A549 (cell line): ENCODE data around the gene PTGFRN. TPM values are rescaled to one million over a fixed set of nuclear protein-coding genes. Genes with fewer than 3 reads are reported as not detected.

Experiments used
- ATAC-seq, 2 experiments: fragments of 200-7000 bp in 1 of 2; fragments of >200 bp in 1 of 2; cut with Nextera tagmentation in 1 of 2; cut with Tn5 transposase in 1 of 2; 3 replicates each; pipeline versions ENCODE4 v1.8.0 to v1.9.1; 2018 to 2020; ENCODE audit warnings: mild to moderate bottlenecking in 1 of 2, moderate library complexity in 1 of 2
- CTCF ChIA-PET: fragments of 300-600 bp; sonication (Branson Sonifier 250); formaldehyde crosslinking; extraction: SDS; loops from one replicate; lab custom pipeline; 2021; ENCODE audit warnings: antibody characterized with exemption, inconsistent platforms; lab: Yijun Ruan, JAX
- POLR2A ChIA-PET: fragments of 350-600 bp; formaldehyde crosslinking; extraction: SDS; loops from one replicate; lab custom pipeline; 2021; ENCODE audit warnings: antibody characterized with exemption, inconsistent platforms; lab: Yijun Ruan, JAX
- DNase-seq, 2 experiments: peaks; one replicate each; pipeline versions ENCODE4 v3.0.0 to v3.0.0-alpha.2; 2011 to 2016; ENCODE audit warnings: low read depth in 1 of 2, low spot score in 1 of 2
- FAIRE-seq: peaks from 2 replicates; lab custom pipeline; 2011; peaks lifted over from hg19 to GRCh38; lab: Jason Lieb, UNC
- H3K27ac ChIP-seq, 2 experiments: fragments of >200 bp; sonication (Bioruptor Twin); formaldehyde crosslinking; 3 replicates each; pipeline ENCODE4 v1.5.1; 2016 to 2017
- H3K4me1 ChIP-seq: fragments of >200 bp; sonication (Bioruptor Twin); formaldehyde crosslinking; 3 replicates; pipeline ENCODE4 v1.6.1; 2016
- H3K4me2 ChIP-seq: fragments of >200 bp; sonication (Bioruptor Twin); formaldehyde crosslinking; 3 replicates; pipeline ENCODE4 v1.6.1; 2016
- H3K4me3 ChIP-seq: fragments of >200 bp; sonication (Bioruptor Twin); formaldehyde crosslinking; 3 replicates; pipeline ENCODE4 v1.5.1; 2016
- H3K9me3 ChIP-seq: fragments of >200 bp; sonication (Bioruptor Twin); formaldehyde crosslinking; 3 replicates; pipeline ENCODE4 v1.6.1; 2016
- BHLHE40 ChIP-seq: IDR thresholded peaks from 2 replicates; pipeline ENCODE4 v1.6.1; 2012; ENCODE audit warnings: low read depth, low read length, inconsistent platforms
- CEBPB ChIP-seq, 2 experiments: fragments of >200 bp in 1 of 2; sonication (Bioruptor Twin) in 1 of 2; formaldehyde crosslinking in 1 of 2; IDR thresholded peaks; 2 replicates each; pipeline ENCODE4 v1.6.1; 2012 to 2016
- CHD2 ChIP-seq: fragments of 150-350 bp; IDR thresholded peaks from 2 replicates; pipeline ENCODE4 v1.6.1; 2014; ENCODE audit warnings: low read length; ENCODE audit not compliant: partially characterized antibody
- CHD4 ChIP-seq: fragments of 200-600 bp; sonication (generic); IDR thresholded peaks from 2 replicates; pipeline ENCODE4 v1.6.1; 2016; ENCODE audit warnings: antibody characterized with exemption, mild to moderate bottlenecking, borderline replicate concordance
- EHF ChIP-seq: fragments of 250-450 bp; sonication (Bioruptor Pico); IDR thresholded peaks from 2 replicates; pipeline ENCODE4 v1.5.0; 2020; ENCODE audit warnings: mild to moderate bottlenecking
- EHMT2 ChIP-seq: fragments of 200-600 bp; sonication (generic); IDR thresholded peaks from 2 replicates; pipeline ENCODE4 v1.6.1; 2016; ENCODE audit warnings: antibody characterized with exemption, low read depth, mild to moderate bottlenecking, moderate library complexity
- EP300 ChIP-seq, 2 experiments: fragments of >200 bp; sonication (Bioruptor Twin); formaldehyde crosslinking; IDR thresholded peaks; 2 replicates in 1 of 2; 3 replicates in 1 of 2; pipeline ENCODE4 v1.6.1; 2016 to 2017
- ESRRA ChIP-seq: fragments of 150-350 bp; IDR thresholded peaks from 2 replicates; pipeline ENCODE4 v1.6.1; 2014; ENCODE audit warnings: mild to moderate bottlenecking, low read length, borderline replicate concordance
- FOSL2 ChIP-seq, 2 experiments: fragments of 450-650 bp in 1 of 2; fragments of >200 bp in 1 of 2; sonication (Bioruptor Twin) in 1 of 2; formaldehyde crosslinking; IDR thresholded peaks; 2 replicates each; pipeline versions ENCODE4 v1.5.0 to v1.6.1; 2016 to 2020; ENCODE audit warnings: mild to moderate bottlenecking in 1 of 2, moderate library complexity in 1 of 2
- FOXS1 ChIP-seq: fragments of 250-450 bp; sonication (Bioruptor Pico); IDR thresholded peaks from 2 replicates; pipeline ENCODE4 v1.5.0; 2020; ENCODE audit warnings: mild to moderate bottlenecking, moderate library complexity
- GATA3 ChIP-seq: IDR thresholded peaks from 2 replicates; pipeline ENCODE4 v1.6.1; 2012; ENCODE audit warnings: borderline replicate concordance
- HDAC2 ChIP-seq: fragments of 200-600 bp; sonication (generic); IDR thresholded peaks from 2 replicates; pipeline ENCODE4 v1.6.1; 2016
- HOXB13 ChIP-seq: fragments of 250-450 bp; sonication (Bioruptor Pico); IDR thresholded peaks from 2 replicates; pipeline ENCODE4 v1.5.0; 2020; ENCODE audit warnings: low read depth, mild to moderate bottlenecking, moderate library complexity
- JUN ChIP-seq, 2 experiments: fragments of >200 bp; sonication (Bioruptor Twin); formaldehyde crosslinking; IDR thresholded peaks; 2 replicates in 1 of 2; 3 replicates in 1 of 2; pipeline ENCODE4 v1.6.1; 2016 to 2017
- JUNB ChIP-seq: fragments of >200 bp; sonication (Bioruptor Twin); formaldehyde crosslinking; IDR thresholded peaks from 2 replicates; pipeline ENCODE4 v1.6.1; 2016
- MAFK ChIP-seq: fragments of 450-650 bp; IDR thresholded peaks from 2 replicates; pipeline ENCODE4 v1.6.1; 2014; ENCODE audit not compliant: partially characterized antibody
- MYC ChIP-seq: IDR thresholded peaks from 2 replicates; pipeline ENCODE4 v1.6.1; 2012; ENCODE audit warnings: mild to moderate bottlenecking, inconsistent platforms, low read length, improper control_type of control experiment, borderline replicate concordance
- NFE2L2 ChIP-seq: fragments of 150-350 bp; conservative IDR thresholded peaks from 2 replicates; pipeline ENCODE4 v1.6.1; 2014; ENCODE audit warnings: low read length
- NR3C1 ChIP-seq: fragments of >200 bp; sonication (Bioruptor Twin); formaldehyde crosslinking; IDR thresholded peaks from 3 replicates; pipeline ENCODE4 v1.6.1; 2017
- PHF8 ChIP-seq: fragments of 200-600 bp; sonication (generic); IDR thresholded peaks from 2 replicates; pipeline ENCODE4 v1.6.1; 2016; ENCODE audit warnings: low read depth, mild to moderate bottlenecking, antibody characterized with exemption, moderate library complexity, borderline replicate concordance
- POLR2AphosphoS2 ChIP-seq: conservative IDR thresholded peaks from 2 replicates; pipeline ENCODE4 v1.6.1; 2012; ENCODE audit warnings: low read length, improper control_type of control experiment, inconsistent platforms
- RCOR1 ChIP-seq: fragments of 150-350 bp; IDR thresholded peaks from 2 replicates; pipeline ENCODE4 v1.6.1; 2014; ENCODE audit warnings: antibody characterized with exemption, low read length, low read depth
- RFX5 ChIP-seq: fragments of 450-650 bp; IDR thresholded peaks from 2 replicates; pipeline ENCODE4 v1.7.1; 2014; ENCODE audit warnings: antibody characterized with exemption, mild to moderate bottlenecking, moderate library complexity
- RNF2 ChIP-seq: fragments of 200-600 bp; sonication (generic); IDR thresholded peaks from 2 replicates; pipeline ENCODE4 v1.6.1; 2016; ENCODE audit warnings: low read depth, mild to moderate bottlenecking, antibody characterized with exemption, moderate library complexity, borderline replicate concordance
- SREBF2 ChIP-seq: fragments of 450-650 bp; IDR thresholded peaks from 2 replicates; pipeline ENCODE4 v1.6.1; 2014; ENCODE audit warnings: mild to moderate bottlenecking, moderate library complexity
- TFCP2L1 ChIP-seq: fragments of 250-450 bp; sonication (Bioruptor Pico); IDR thresholded peaks from 2 replicates; pipeline ENCODE4 v1.5.0; 2021; ENCODE audit warnings: mild to moderate bottlenecking
- ZNF302 ChIP-seq: fragments of 250-450 bp; sonication (Bioruptor Pico); IDR thresholded peaks from 2 replicates; pipeline ENCODE4 v1.9.0; 2021; ENCODE audit warnings: inconsistent platforms, mild to moderate bottlenecking, moderate library complexity
- ZSCAN20 ChIP-seq: fragments of 250-450 bp; sonication (Bioruptor Pico); IDR thresholded peaks from 2 replicates; pipeline ENCODE4 v1.8.0; 2022; ENCODE audit warnings: mild to moderate bottlenecking, moderate library complexity
- WGBS: methylation state at CpG from one replicate; pipeline ENCODE4 v1.1.6; 2017; ENCODE audit errors: missing lambda C conversion rate; 5-methylcytosine and 5-hydroxymethylcytosine counted together
- polyA plus RNA-seq, 4 experiments: library from polyadenylated mRNA; depleted of rRNA in 3 of 4; stranded (reverse); fragments of >200 nt; fragmentation: RNase III in 1 of 4; extraction: RNeasy Plus Mini Kit Qiagen cat#74134 plus additional on column Dnase treatment in 1 of 4; gene quantifications; 2 replicates in 3 of 4; 3 replicates in 1 of 4; pipeline ENCODE4 v1.2.3, GENCODE V29; 2011 to 2017
- TF ChIP-seq, protein P1 (sequence below): fragments of 250-450 bp; sonication (Bioruptor Pico); IDR thresholded peaks from 2 replicates; pipeline ENCODE4 v1.5.0; 2020; ENCODE audit warnings: low read depth, mild to moderate bottlenecking, moderate library complexity
- TF ChIP-seq, protein P2 (sequence below): IDR thresholded peaks from 2 replicates; pipeline ENCODE4 v1.6.1; 2012; ENCODE audit warnings: low read depth, borderline replicate concordance
- TF ChIP-seq, protein P3 (sequence below): IDR thresholded peaks from 2 replicates; pipeline ENCODE4 v1.6.1; 2012
- TF ChIP-seq, protein P4 (sequence below): fragments of >200 bp; sonication (Bioruptor Twin); formaldehyde crosslinking; IDR thresholded peaks from 3 replicates; pipeline ENCODE4 v1.6.1; 2016
- TF ChIP-seq, protein P5 (sequence below): fragments of >200 bp; sonication (Bioruptor Twin); formaldehyde crosslinking; IDR thresholded peaks from 3 replicates; pipeline ENCODE4 v1.5.1; 2016

Gene PTGFRN
- polyA plus RNA-seq, 2 of the 4 experiments (the other 2 are of a cell fraction), result 17.4 to 39.0 TPM

DNA sequence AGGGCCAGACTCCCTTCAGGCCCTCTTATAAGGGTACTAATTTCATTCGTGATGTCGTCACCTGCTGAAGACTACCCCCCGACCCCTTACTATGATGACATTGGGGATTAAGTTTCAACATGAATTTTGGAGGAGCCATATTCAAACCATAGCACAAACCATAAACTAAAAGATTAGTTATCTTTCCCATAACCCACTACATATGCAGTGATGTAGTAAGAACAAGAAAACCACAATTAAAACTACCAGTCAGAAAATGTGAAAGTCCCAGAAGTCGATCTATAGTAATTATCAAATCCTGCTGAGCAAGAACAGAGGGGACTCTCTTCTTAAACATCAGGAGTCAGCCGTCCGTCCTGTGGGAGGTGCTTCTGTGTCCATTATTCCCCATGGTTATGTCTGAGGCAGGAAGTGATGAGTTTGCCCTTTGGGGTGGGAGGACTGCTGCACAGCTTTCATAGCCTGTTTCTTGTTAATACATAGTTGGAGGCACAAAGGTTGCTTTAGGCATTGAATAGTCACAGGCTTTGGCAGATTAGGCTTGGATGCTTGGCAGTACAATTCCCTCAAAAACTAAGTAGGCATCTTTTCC lies 35.9 kb upstream of the PTGFRN start:
- no peak for FAIRE-seq
- POLR2A ChIA-PET, result no interaction called here
- peaks cover 9% of the 10 kb centered on the region for H3K4me1 ChIP-seq
- H3K4me3 ChIP-seq, result no peak overlapping the region
- CTCF ChIA-PET, result no interaction called here
- no peaks in the 10 kb centered on the region for H3K9me3 ChIP-seq
- no peak for DNase-seq
- no peak overlapping the region for H3K27ac ChIP-seq
- TF ChIP-seq, protein P1, sequence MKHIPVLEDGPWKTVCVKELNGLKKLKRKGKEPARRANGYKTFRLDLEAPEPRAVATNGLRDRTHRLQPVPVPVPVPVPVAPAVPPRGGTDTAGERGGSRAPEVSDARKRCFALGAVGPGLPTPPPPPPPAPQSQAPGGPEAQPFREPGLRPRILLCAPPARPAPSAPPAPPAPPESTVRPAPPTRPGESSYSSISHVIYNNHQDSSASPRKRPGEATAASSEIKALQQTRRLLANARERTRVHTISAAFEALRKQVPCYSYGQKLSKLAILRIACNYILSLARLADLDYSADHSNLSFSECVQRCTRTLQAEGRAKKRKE, result no peak
- TF ChIP-seq HDAC2 (no peak), GATA3 (no peak), EP300 (IDR thresholded peaks at IDR 0.05) (no peak), EHF (no peak), CHD4 (no peak), CEBPB (IDR thresholded peaks at IDR 0.05) (no peak), POLR2AphosphoS2 (no peak), HOXB13 (CRISPR knock-in tag) (no peak), RCOR1 (no peak), FOXS1 (CRISPR knock-in tag) (no peak), MAFK (no peak), CHD2 (no peak), EHMT2 (no peak), ESRRA (no peak), TFCP2L1 (CRISPR knock-in tag) (no peak), RFX5 (no peak)
- TF ChIP-seq, protein P2, sequence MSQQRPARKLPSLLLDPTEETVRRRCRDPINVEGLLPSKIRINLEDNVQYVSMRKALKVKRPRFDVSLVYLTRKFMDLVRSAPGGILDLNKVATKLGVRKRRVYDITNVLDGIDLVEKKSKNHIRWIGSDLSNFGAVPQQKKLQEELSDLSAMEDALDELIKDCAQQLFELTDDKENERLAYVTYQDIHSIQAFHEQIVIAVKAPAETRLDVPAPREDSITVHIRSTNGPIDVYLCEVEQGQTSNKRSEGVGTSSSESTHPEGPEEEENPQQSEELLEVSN, result no peak
- TF ChIP-seq, protein P3, sequence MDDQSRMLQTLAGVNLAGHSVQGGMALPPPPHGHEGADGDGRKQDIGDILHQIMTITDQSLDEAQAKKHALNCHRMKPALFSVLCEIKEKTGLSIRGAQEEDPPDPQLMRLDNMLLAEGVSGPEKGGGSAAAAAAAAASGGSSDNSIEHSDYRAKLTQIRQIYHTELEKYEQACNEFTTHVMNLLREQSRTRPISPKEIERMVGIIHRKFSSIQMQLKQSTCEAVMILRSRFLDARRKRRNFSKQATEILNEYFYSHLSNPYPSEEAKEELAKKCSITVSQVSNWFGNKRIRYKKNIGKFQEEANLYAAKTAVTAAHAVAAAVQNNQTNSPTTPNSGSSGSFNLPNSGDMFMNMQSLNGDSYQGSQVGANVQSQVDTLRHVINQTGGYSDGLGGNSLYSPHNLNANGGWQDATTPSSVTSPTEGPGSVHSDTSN, result no peak
- TF ChIP-seq, protein P4, sequence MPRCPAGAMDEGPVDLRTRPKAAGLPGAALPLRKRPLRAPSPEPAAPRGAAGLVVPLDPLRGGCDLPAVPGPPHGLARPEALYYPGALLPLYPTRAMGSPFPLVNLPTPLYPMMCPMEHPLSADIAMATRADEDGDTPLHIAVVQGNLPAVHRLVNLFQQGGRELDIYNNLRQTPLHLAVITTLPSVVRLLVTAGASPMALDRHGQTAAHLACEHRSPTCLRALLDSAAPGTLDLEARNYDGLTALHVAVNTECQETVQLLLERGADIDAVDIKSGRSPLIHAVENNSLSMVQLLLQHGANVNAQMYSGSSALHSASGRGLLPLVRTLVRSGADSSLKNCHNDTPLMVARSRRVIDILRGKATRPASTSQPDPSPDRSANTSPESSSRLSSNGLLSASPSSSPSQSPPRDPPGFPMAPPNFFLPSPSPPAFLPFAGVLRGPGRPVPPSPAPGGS, result no peak
- 55% methylated on average over 6 of the region's 6 CpGs for WGBS
- no peak for ATAC-seq
- H3K4me2 ChIP-seq, result no peak overlapping the region

DNA sequence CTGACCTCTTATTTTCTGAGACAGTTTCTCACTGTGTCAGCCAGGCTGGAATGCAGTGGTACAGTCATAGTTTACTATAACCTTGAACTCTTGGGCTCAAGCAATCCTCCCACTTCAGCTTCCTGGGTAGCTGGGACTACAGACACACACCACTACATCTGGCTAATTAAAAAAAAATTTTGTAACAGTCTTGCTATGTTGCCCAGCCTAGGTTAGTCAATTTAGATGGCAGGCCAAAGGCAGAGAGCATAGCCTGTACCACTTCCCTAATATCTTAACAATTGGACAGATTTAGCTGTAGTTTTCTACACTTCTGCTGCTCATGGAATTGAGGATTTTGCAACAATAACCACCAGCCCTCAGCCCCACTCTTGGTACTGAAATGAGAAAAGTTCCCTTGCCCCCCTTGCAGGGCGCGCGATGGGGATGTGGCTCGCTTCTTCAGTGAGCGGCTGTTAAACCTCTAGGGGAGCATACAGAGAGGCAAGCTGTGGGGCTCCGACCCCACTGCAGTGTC lies 34.9 kb upstream of the PTGFRN start:
- ATAC-seq (no peak), FAIRE-seq (no peak), DNase-seq (no peak)
- ChIA-PET CTCF (interaction anchor here (1.0 kb wide), 1 partner anchor 21 kb away, joined by 4 read pairs; no protein-coding TSS in a partner anchor), POLR2A (no interaction called here)
- Histone ChIP-seq H3K4me3 (no peak overlapping the region), H3K27ac (no peak overlapping the region), H3K4me2 (no peak overlapping the region), H3K9me3 (no peaks in the 10 kb centered on the region), H3K4me1 (peaks cover 14% of the 10 kb centered on the region)
- TF ChIP-seq GATA3 (no peak), FOSL2 (IDR thresholded peaks at IDR 0.05) (no peak), FOSL2 (CRISPR knock-in tag; IDR thresholded peaks at IDR 0.05) (no peak), EP300 (IDR thresholded peaks at IDR 0.05) (no peak), POLR2AphosphoS2 (no peak), BHLHE40 (no peak), CHD4 (no peak), FOXS1 (CRISPR knock-in tag) (no peak), ZNF302 (CRISPR knock-in tag) (no peak), ZSCAN20 (no peak), SREBF2 (no peak), EHF (no peak), JUN (IDR thresholded peaks at IDR 0.05) (no peak), PHF8 (no peak), NR3C1 (no peak), RNF2 (no peak), CHD2 (no peak), JUNB (no peak), MYC (no peak), NFE2L2 (no peak)
- TF ChIP-seq, protein P5, sequence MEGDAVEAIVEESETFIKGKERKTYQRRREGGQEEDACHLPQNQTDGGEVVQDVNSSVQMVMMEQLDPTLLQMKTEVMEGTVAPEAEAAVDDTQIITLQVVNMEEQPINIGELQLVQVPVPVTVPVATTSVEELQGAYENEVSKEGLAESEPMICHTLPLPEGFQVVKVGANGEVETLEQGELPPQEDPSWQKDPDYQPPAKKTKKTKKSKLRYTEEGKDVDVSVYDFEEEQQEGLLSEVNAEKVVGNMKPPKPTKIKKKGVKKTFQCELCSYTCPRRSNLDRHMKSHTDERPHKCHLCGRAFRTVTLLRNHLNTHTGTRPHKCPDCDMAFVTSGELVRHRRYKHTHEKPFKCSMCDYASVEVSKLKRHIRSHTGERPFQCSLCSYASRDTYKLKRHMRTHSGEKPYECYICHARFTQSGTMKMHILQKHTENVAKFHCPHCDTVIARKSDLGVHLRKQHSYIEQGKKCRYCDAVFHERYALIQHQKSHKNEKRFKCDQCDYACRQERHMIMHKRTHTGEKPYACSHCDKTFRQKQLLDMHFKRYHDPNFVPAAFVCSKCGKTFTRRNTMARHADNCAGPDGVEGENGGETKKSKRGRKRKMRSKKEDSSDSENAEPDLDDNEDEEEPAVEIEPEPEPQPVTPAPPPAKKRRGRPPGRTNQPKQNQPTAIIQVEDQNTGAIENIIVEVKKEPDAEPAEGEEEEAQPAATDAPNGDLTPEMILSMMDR, result no peak
- 71% methylated on average over 5 of the region's 6 CpGs for WGBS
